ENCODE data around the gene FAM13A. TPM values are rescaled to one million over a fixed set of nuclear protein-coding genes. Genes with fewer than 3 reads are reported as not detected.

Gene FAM13A
- total RNA-seq, 4 donors from 2014 or later, result 58.6 to 365 (median 71.2) TPM

- H3K27ac ChIP-seq, result no peak overlapping the region
- no peak for TF ChIP-seq EP300 (IDR thresholded peaks at IDR 0.05)
- TF ChIP-seq POLR2A (IDR thresholded peaks at IDR 0.05), result no peak
- TF ChIP-seq POLR2AphosphoS5 (IDR thresholded peaks at IDR 0.05), result no peak
- TF ChIP-seq CTCF (IDR thresholded peaks at IDR 0.05), result no peak
- no peaks in the 10 kb centered on the region for H3K27me3 ChIP-seq
- no peak overlapping the region for H3K4me3 ChIP-seq
- no peak for DNase-seq (ENCODE audit: low spot score in 2 of 2)
- H3K36me3 ChIP-seq, result no peaks in the 10 kb centered on the region
- WGBS, result 93% methylated on average over 7 of the region's 7 CpGs
- H3K9me3 ChIP-seq, result no peaks in the 10 kb centered on the region
- no peaks in the 10 kb centered on the region for H3K4me1 ChIP-seq
These were observed 12.7 kb downstream of the FAM13A start for GRCh38 chr4:89044147-89044900.

GRCh38 chr4:89042055-89042454, 14.9 kb downstream of the FAM13A start:
- no peak for TF ChIP-seq POLR2A (IDR thresholded peaks at IDR 0.05)
- TF ChIP-seq POLR2AphosphoS5 (IDR thresholded peaks at IDR 0.05), result no peak
- no peak for TF ChIP-seq EP300 (IDR thresholded peaks at IDR 0.05)
- TF ChIP-seq CTCF (IDR thresholded peaks at IDR 0.05), result no peak
- Histone ChIP-seq H3K36me3 (no peaks in the 10 kb centered on the region), H3K4me1 (no peaks in the 10 kb centered on the region), H3K27ac (no peak overlapping the region), H3K9me3 (no peaks in the 10 kb centered on the region), H3K4me3 (no peak overlapping the region), H3K27me3 (no peaks in the 10 kb centered on the region)
- WGBS, result 85% methylated on average over 3 of the region's 3 CpGs
- DNase-seq (ENCODE audit: low spot score in 2 of 2), result no peak

GRCh38 chr4:89039730-89040338, 17.2 kb downstream of the FAM13A start:
- no peak for TF ChIP-seq CTCF (IDR thresholded peaks at IDR 0.05)
- no peak for TF ChIP-seq POLR2A (IDR thresholded peaks at IDR 0.05)
- TF ChIP-seq EP300 (IDR thresholded peaks at IDR 0.05), result no peak
- H3K4me3 ChIP-seq, result no peak overlapping the region

GRCh38 chr4:89036535-89036934, 20.4 kb downstream of the FAM13A start:
- H3K27ac ChIP-seq, result no peak overlapping the region
- 100% methylated on average over 2 of the region's 2 CpGs for WGBS
- no peak for DNase-seq (ENCODE audit: low spot score in 2 of 2)
- no peak overlapping the region for H3K4me3 ChIP-seq
- no peaks in the 10 kb centered on the region for H3K9me3 ChIP-seq
- TF ChIP-seq EP300 (IDR thresholded peaks at IDR 0.05), result no peak
- TF ChIP-seq POLR2A (IDR thresholded peaks at IDR 0.05), result no peak
- TF ChIP-seq CTCF (IDR thresholded peaks at IDR 0.05), result no peak
- no peak for TF ChIP-seq POLR2AphosphoS5 (IDR thresholded peaks at IDR 0.05)
- no peaks in the 10 kb centered on the region for H3K36me3 ChIP-seq
- H3K27me3 ChIP-seq, result no peaks in the 10 kb centered on the region
- H3K4me1 ChIP-seq, result no peaks in the 10 kb centered on the region

More at GRCh38 chr4:89039730-89040338, 17.2 kb downstream of the FAM13A start:
- H3K9me3 ChIP-seq, result no peaks in the 10 kb centered on the region
- no peaks in the 10 kb centered on the region for H3K4me1 ChIP-seq
- no peak for DNase-seq (ENCODE audit: low spot score in 2 of 2)
- H3K27ac ChIP-seq, result no peak overlapping the region
- H3K27me3 ChIP-seq, result no peaks in the 10 kb centered on the region
- 92% methylated on average over 4 of the region's 4 CpGs for WGBS
- no peaks in the 10 kb centered on the region for H3K36me3 ChIP-seq

DNA sequence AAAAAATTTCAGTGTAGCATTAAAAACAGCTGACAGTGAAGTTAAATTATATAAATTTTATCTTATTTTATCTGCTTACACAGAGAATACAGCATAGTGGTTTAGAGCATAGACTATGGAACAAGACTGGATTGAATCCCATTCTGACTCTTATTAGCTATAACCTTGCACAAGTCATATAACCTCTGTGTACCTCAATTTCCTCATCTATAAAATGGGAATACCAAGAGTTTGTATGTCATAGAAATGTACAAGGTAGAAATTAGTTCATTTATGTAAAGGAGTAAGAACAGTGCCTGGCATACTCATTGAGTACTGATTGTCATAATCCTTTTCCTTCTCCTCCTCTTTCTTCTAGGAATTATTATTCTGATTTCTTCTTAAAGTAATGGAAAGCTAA, 25.7 kb downstream of the FAM13A start:
- no peak overlapping the region for H3K4me3 ChIP-seq
- no peaks in the 10 kb centered on the region for H3K4me1 ChIP-seq
- no peak for DNase-seq (ENCODE audit: low spot score in 2 of 2)
- TF ChIP-seq CTCF (IDR thresholded peaks at IDR 0.05), result no peak
- TF ChIP-seq POLR2A (IDR thresholded peaks at IDR 0.05), result no peak
- no peak for TF ChIP-seq EP300 (IDR thresholded peaks at IDR 0.05)
- TF ChIP-seq POLR2AphosphoS5 (IDR thresholded peaks at IDR 0.05), result no peak
- no peaks in the 10 kb centered on the region for H3K36me3 ChIP-seq
- no peak overlapping the region for H3K27ac ChIP-seq
- no peaks in the 10 kb centered on the region for H3K27me3 ChIP-seq
- no peaks in the 10 kb centered on the region for H3K9me3 ChIP-seq

Data from suprapubic skin (tissue), 4 donors.